ENCODE data around the gene REEP1.

The REEP1 gene

DNA sequence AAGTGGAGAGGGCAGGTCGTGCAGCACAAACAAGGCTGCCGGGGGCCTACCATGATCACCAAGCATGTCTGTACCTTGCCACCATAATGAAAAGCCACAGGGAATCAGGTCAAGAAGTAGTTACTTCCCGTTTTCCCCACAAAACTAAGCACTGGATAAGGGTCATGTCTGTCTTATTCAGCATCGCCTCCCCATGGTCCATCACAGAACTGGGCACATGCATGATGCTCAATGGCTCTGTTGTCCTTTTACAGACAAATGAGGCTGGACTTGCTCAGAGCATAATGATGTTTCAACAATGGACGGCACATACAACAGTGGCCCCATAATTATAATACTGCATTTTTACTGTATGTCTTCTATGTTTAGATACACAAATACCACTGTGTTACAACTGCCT is 27.5 kb downstream of the REEP1 start:
- no peak overlapping the region for H3K4me3 ChIP-seq (ENCODE audit: low read length)
- no peak for TF ChIP-seq CTCF (conservative IDR thresholded peaks at IDR 0.05; ENCODE audit: low read depth, low read length)
- DNase-seq (ENCODE audit: low read depth) = no peak

GRCh38 chr2:86308984-86309695 is 28.3 kb downstream of the REEP1 start:
- no peak overlapping the region for H3K4me3 ChIP-seq (ENCODE audit: low read length)
- DNase-seq (ENCODE audit: low read depth) = no peak
- no peak for TF ChIP-seq CTCF (conservative IDR thresholded peaks at IDR 0.05; ENCODE audit: low read depth, low read length)

GRCh38 chr2:86308356-86308755 is 29.1 kb downstream of the REEP1 start:
- no peak for DNase-seq (ENCODE audit: low read depth)
- H3K4me3 ChIP-seq (ENCODE audit: low read length) = no peak overlapping the region
- no peak for TF ChIP-seq CTCF (conservative IDR thresholded peaks at IDR 0.05; ENCODE audit: low read depth, low read length)

DNA sequence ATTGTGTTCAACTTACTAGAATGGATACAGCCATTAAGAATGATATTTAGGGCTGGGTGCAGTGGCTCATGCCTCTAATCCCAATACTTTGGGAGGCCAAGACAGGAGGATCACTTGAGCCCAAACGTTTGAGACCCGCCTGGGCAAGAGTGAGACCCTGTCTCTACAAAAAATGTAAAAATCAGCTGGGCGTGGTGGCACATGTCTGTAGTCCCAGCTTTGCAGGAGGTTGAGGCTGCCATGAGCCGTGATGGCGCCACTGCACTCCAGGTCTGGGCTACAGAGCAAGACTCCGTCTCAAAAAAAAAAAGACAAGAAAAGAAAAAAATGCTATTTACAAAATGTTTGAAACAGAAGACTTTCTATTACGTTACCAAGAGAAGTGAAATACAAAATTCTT is 30.0 kb downstream of the REEP1 start:
- no peak overlapping the region for H3K4me3 ChIP-seq (ENCODE audit: low read length)
- no peak for DNase-seq (ENCODE audit: low read depth)
- no peak for TF ChIP-seq CTCF (conservative IDR thresholded peaks at IDR 0.05; ENCODE audit: low read depth, low read length)

DNA sequence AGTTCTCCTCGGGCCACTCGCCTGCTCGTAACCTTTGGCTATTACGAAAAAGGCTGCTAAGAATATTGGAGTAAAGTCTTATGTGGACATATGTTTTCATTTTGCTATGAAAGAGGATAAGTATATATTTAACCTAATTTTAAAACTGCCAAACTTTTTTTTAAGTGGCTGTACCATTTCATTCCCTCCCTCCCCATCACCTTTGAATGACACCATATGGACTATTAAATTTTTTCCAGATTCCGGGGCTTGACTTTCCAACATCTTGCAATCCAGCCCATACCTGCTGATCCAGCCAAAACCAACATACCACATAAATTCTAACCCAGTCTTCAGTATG is 31.5 kb downstream of the REEP1 start:
- H3K4me3 ChIP-seq (ENCODE audit: low read length) = no peak overlapping the region
- TF ChIP-seq CTCF (conservative IDR thresholded peaks at IDR 0.05; ENCODE audit: low read depth, low read length) = no peak
- no peak for DNase-seq (ENCODE audit: low read depth)

DNA sequence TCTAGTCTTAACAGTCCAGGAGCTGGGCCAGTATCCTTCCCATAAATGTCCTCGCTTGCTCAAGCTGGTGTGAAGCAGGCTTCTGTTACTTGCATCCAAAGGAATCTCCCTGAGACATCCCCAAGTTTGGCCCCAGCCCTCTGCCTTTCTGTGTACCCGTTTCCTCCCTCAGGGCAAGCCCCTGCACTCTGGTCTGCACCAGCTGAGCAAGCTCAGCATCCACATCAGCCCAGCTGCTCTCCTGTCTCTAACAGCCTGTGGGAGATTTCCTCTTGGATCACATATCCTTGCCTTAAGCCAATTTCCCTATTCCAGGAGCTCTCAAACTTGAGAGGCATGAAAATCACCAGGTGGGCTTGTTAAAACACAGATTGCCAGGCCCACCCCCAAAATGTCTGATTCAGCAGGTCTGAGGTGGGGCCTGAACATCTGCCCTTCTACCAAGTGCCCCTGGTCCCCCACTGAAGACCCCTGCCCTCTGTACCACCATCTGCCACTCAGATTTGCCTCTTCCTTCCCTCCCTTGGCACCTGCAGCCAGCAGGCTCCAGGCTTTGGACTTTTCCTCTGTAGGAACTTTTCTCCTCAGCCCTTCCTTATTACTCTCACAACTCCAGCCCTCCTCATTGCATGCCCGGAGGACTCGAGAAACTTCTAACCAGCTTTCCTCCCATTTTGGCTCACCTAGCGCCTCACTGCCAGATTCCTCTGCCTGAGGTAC is 32.1 kb downstream of the REEP1 start:
- no peak for DNase-seq (ENCODE audit: low read depth)
- TF ChIP-seq CTCF (conservative IDR thresholded peaks at IDR 0.05; ENCODE audit: low read depth, low read length) = no peak
- no peak overlapping the region for H3K4me3 ChIP-seq (ENCODE audit: low read length)

DNA sequence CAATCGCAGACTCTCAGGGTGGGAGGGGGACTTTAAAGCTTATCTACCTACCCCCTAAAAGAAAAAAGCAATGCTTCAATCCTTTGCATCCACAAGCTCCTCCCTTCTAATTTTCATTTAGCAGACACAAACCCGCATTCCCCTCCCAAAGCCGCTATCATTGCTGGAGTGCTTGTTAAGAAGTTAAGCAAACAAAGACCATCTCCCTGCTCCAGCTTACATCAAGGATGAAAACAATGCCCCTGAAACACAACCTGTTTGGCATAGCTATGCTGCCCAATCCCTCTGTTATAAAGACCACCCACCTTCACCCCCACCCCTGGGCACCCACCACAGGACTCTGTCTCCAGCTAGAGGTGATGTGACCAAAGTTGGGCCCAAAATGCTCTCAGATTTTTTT is 33.0 kb downstream of the REEP1 start:
- no peak for DNase-seq (ENCODE audit: low read depth)
- TF ChIP-seq CTCF (conservative IDR thresholded peaks at IDR 0.05; ENCODE audit: low read depth, low read length) = no peak
- H3K4me3 ChIP-seq (ENCODE audit: low read length) = no peak overlapping the region

All from retinal pigment epithelial cell (primary cell).